ENCODE data around the gene WDR55.
A peak's percentile ranks its signal among the peaks of the same experiment; 100 is the strongest.
"Not testable (repeated sequence)": the region's sequence is repeated elsewhere in the genome, so short reads cannot be mapped to it uniquely, and the experiment has no call there.

WDR55 gene

DNA sequence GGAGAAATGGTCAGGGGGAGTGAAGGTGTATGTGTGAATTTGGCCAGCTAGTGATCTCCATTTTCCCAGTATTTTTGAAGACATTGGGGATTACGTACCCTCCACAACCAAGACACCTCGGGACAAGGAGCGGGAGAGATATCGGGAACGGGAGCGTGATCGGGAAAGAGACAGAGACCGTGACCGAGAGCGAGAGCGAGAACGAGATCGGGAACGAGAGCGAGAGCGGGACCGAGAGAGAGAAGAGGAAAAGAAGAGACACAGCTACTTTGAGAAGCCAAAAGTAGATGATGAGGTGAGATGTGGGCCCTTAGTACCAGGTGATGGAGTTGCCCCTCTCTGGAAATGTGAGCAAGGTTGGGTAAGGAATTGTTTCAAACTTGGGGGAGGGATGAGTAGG lies 5.8 kb upstream of the WDR55 start:
- DNase-seq: no peak

GRCh38 chr5:140660371-140660770 lies 4.3 kb upstream of the WDR55 start:
- DNase-seq: not testable (repeated sequence)

GRCh38 chr5:140664030-140664358 lies 710 bp upstream of the WDR55 start:
- DNase-seq: no peak

DNA sequence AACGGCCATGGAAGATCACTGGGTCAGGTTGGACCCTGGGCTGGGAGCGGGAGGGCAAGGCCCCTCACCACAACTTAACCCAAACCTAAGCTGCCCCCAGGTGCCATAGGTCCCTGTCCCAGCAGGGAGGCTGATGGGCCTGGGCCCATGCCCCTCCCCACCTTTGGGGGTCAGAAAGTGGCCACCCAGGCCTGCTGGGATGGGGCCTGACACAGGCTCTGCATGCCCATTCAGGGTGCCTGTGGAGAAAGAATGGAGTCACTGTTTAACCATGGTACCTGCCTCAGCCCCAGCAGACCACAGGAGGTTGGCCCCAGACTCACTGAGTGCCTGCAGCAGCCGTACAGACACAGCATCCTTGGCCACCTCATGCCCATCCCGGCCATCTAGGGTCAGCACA lies 6.3 kb downstream of the WDR55 start:
- not testable (repeated sequence) for DNase-seq

DNA sequence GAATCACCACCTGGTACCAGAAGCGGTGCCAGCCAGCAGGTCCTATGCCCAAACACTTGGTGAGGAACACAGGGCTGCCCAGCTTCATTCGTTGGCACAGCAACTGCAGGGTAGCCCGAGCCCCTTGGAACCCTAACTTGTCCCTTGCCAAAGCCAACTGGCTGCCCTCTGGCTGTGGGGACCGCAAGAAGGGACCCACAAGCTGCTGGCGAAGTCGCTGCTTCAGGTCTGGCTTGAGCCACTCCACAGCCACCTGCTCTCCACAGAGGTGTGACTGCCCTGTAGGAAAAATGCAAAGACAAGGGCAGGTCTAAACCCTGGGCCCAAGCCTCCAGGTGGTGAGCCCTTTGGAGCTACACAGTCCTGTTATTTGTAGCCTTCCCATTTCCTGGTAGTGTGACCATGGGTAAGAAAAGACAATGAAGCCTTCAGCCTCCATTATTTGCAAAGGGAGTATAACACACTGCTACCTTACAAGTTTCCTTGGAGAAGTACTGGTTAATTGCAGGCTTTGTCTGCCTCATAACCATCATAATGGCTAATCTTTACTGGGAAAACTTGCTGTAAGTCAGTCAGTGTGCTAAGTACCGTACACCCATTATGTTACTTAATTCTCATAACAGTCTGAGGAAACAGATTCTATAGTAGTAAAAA lies 6.9 kb downstream of the WDR55 start:
- no peak for DNase-seq

DNA sequence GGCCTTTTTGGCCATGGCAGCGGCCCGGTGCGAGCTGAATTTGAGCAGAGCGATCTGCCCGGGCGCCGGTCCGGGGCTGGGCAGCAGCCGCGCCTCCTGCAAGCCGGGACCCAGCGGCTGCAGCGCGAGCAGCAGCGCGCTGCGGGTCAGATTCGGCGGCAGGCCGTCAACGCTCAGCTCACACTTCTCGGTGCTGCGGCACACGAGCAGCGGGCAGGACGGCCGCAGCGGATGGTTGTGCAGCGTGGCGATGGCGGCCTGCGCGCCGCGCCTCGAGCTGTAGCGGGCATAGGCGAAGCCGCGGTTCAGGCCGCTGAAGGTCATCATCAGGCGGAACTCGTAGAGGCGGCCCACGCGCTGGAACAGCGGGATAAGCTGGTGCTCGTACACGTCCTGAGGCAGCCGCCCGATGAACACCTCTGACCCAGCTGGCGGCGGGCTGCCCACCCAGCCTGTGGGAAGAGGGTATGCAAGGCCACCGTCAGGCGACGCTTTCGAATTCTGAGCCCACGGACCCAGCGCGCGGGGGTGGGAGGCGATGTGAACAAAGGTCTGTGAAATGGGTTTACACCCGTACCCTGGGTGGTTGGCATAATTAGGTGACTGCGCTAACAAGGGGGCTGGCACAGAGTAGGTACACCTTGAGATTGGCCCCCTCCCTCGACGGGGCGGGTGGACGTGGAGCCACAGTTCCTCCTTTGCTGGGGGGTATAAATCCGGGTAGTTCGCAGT lies 7.9 kb downstream of the WDR55 start:
- no peak for DNase-seq

DNA sequence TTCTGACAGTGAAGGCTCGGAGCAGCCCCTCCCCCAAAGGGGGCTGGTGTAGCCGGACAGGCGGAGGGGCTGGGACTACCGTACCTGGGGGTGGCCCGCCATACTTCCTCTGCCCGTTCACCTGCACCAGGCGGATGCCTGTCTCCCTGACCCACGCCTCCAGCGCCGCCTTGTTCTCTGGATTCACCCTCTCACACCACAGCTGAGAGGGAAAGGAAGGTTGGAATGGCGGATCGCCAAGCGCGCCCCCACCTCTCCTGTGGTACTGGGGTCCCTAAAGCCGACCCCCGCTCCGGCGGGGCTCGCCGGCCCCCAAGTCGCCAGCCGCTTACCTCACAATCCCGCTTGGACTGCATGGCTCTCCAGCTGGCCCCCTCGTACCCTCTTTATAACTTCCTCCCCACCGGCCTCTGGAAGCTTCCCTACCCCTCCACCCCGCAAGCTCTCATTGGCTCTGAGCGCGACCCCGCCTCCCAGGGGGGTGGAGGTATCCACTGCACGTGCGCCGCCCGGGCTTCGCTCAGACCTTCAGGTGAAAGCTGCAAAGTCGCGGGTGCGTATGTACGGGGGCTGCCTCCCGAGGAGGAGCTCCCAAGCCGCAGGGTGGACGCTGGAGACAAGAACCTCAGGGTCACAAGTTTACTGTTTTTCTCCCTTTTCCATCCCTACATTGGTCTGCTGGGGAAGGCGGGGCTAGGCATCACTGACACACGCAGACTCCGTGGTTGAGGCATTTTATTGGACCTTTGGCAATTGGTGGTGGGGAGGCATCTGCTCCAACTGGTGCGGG lies 8.7 kb downstream of the WDR55 start, which contains the start of gene DND1:
DND1 (minus strand) TSS at position 390 of the 790 bp plus-strand sequence; CDS start at position 356, 34 bp downstream.
- no peak for DNase-seq

DNA sequence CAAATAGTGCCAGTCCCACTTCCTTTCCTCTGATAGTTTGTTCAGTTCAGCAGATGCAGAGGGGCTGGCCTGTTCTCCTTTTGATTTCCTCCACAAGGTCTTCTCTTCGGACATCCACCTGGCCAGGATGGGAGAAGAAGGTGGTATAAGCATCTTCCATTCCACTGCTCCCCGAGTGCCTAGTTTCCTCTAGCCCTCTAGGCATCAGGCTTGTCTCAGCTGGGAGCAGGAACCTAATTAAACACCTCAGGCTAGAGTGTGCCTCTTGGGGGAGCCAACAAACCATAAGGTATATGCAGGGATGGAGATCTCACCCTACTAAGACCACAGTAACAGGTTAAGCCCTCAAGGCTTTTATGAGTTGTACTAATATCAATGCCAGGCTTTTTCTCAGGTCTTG lies 9.5 kb downstream of the WDR55 start:
- no peak for DNase-seq

DNA sequence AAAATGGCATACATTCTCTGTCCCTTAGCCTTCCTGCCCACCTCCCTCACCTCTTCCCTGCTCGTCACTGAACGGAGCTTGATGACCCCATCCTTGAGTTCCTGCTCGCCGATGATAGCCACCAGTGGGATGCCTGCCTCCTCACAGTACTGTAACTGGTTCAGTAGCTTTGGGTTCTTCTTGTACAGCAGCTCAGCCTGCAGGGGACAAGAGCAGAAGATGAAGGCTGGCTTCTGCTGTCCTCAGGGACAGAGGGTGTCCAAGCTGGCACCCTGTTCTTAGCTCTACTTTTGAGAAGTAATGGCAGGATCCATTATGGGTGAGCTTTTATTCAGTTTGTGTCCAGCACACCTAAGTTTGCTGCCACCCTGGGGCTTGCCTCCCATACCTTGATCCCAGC lies 9.9 kb downstream of the WDR55 start:
- DNase-seq: no peak

GRCh38 chr5:140677947-140678346 lies 13.2 kb downstream of the WDR55 start:
- no peak for DNase-seq

- DNase-seq: no peak
Observed at GRCh38 chr5:140678993-140679392, 14.3 kb downstream of the WDR55 start.

DNA sequence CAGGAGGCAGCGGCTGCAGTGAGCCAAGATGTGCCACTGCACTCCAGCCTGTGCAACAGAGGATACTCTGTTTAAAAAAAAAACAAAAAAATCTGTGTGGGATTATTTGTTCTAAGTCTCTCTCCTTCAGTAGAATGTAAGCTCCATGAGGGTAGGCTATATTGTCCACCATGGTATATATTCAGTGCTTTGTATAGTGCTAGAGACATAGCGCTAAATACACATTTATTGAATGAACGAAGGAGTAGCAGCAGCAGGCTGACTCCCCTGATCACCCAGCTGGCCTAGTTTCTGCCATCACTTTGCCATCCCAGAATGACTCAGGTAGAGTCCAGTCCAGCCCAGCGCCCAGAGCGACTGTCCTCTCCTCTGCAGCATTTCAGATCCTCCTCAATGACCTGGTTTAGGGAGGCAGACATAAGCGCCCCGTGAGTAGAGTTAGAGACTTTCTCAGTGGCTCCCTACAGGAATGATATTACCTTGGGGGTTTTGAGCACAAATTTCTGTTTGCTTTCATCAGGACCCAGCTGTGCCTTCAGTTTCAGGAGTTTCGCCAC lies 25.8 kb downstream of the WDR55 start:
- no peak for DNase-seq

DNA sequence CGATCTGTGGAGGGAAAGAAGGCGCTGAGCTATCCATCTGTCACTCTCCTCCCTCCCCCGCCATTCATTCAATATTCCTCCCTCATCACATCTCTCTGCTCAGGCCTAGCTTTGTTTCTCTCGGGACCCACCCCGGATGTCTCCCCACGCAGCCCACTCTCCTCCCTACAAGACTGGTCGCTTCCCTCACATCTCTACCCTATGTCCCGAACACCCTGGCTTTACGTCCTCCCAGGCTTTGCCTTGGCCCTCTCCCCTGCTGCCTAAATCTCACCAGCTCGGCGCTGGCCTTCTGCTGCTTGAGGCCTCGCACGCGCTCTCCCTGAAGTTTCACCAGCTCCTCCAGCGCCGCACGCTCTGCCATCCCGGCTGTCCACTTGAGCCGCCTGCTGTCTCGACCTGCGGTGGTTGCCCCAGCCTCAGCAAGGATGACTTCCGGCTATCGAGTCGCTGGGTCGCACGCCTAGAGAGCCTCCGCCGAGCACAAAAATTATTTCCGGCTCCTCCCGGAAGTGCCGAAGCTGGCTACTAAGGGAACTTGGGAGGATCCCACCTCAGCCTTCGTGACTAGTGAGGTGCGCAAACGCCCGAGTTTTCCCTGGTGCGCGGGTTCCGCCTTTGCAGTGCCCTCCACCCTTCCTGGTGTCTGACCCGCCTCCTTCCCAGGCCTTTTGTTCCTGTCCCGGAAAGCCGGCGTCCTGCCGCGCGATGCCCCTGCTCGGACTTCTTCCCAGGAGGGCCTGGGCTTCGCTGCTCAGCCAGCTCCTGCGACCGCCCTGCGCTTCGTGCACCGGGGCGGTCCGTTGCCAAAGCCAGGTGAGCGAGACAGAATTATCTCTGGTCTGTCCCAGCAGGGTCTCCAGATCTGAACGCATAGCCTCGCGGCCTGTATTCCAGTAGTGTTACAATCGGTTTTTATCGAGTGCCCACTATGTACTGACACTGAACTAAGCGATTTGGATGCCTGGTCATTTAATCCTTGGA lies 26.5 kb downstream of the WDR55 start, which contains the start of the genes HARS1 and HARS2:
HARS1 (minus strand) TSS at position 430 of the 984 bp plus-strand sequence; CDS start at position 364, 66 bp downstream.
HARS2 (plus strand) TSS at position 515 of the 984 bp plus-strand sequence; CDS start at position 709, 194 bp downstream.
- DNase-seq: peak; percentile 65

DNA sequence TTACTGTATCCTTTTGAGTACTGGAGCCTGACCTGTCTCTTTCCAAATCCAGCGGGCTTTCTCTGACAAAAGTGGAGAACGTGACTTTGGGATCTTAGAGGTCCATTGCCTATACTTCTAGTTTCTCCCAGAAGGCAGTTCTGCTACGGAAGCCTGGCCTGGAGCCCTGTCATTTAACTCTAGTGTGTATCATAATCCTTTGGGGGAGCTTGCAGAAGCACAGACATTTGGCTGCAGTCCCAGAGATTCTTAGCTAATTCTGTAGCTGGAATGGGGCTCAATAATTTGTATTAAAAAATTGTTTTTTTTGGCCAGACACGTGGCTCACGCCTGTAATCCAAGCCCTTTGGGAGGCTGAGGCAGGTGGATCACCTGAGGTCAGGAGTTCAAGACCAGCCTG lies 29.6 kb downstream of the WDR55 start:
- no peak for DNase-seq

- no peak for DNase-seq
Observed at GRCh38 chr5:140696891-140697492, 32.3 kb downstream of the WDR55 start.

GRCh38 chr5:140700177-140701144 lies 35.8 kb downstream of the WDR55 start, which contains the start of gene ZMAT2:
TSS of gene ZMAT2 (plus strand) at chr5:140700447. CDS start at chr5:140700461, 14 bp downstream.
- DNase-seq: peak; percentile 93

DNA sequence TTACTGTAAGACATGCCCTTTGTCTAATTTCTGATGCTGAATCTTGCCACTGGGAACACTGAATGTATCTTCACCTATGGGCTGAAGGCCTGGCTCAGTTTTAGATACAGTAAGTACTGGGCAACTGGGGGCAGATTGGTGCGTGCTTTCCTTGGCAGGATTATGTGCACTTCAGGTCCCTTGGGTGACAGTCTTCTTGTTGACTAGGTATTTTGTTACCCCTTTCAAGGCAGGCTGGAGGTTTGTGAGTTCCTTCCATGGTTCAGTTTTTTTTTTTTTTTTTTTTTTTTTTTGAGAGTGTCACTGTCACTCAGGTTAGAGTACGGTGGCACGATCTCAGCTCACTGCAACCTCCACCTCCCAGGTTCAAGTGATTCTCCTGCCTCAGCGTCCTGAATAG lies 43.1 kb downstream of the WDR55 start:
- no peak for DNase-seq

DNA sequence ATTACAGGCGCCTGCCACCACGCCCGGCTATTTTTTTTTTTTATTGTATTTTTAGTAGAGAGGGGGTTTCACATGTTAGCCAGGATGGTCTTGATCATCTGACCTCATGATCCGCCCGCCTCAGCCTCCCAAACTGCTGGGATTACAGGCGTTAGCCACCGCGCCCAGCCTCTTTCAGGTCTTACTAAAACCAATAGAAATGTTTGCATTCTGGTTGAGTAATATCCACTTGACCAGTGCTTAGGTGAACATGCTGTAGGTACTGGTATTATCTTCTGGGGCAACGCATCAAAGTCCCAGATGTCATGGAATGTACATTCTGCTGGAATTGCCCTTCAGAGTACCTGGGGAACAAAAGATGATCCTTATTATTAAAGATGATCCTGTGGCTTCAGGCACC lies 44.1 kb downstream of the WDR55 start:
- not testable (repeated sequence) for DNase-seq

DNA sequence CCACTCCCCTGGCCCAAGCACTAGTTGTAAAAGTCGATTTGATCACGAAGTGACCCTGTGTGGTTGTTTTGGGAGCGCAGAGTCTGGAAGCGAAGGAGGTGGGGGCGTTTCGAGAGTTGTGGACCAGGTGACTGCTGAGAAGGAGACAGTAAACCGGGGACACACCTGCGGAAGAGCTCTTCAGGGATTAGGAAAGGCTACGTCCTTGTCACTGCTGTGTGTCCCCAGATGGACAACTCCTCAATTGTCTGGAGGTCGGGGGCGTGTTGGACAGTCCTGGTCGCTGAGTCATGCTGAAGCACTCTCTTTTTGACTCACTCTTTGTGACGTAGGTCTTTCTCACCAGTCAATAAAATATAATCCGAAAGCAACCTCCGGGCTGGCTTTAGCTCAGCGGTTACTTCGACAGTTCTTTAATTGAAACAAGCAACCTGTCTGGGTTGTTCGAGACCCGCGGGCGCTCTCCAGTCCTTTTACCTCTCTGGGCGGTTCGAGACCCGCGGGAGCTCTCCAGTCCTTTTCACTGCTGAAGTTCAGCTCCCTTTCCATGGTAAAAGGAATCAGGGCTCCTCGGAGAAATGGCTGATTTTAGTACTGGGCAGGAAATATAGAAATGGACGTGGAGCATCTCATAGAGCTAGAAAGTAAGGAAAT lies 46.3 kb downstream of the WDR55 start:
- DNase-seq: peak; percentile 76

- no peak for DNase-seq
Observed at GRCh38 chr5:140711794-140712193, 47.1 kb downstream of the WDR55 start.
